ENCODE measurements around the gene DISP3.

The DISP3 gene

DNA sequence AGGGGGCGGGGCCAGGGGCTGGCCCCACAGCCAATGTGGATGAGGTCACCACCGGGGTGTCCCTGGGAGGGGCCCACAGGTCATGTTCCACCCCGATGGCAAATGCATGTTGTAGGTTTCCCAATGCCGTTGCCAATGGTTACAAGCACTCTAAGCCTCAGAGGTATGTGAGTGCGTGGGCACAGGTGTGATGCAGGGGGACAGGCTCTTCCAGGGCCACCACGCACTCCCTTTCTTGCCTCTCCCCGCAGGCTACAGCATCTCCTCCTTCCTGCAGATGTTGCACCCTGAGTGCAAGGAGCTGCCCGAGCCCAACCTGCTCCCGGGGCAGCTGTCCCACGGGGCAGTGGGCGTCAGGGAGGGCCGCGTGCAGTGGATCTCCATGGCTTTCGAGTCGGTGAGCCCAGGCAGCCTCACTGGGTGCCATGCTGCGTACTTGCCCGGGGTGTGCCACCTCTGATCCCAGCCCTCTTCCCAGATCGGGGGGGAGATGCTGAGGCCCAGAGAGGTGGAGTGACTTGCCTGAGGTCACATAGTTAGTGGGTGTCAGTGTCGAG lies 52.4 kb downstream of the DISP3 start:
- peak; percentile 52 for DNase-seq

DNA sequence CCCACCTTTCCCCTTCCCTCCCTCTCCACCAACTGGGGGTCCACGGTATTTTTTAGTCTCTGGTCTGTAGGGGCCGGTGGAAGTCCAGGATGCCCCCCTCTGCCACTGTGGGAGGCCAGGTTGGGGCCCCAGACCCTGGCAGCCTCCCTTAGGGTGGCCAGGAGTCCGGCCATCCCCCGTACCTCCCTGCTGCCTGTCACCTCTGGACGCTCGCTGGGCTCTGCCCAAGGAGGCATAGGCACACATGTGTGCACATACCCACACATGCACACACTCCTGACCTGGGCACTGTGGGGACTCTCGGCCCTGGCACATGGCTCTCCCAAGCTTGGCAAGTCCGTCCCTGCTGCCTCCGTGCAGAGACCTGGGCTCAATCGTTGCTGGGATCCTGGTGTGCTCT lies 53.0 kb downstream of the DISP3 start:
- no peak for DNase-seq

DNA sequence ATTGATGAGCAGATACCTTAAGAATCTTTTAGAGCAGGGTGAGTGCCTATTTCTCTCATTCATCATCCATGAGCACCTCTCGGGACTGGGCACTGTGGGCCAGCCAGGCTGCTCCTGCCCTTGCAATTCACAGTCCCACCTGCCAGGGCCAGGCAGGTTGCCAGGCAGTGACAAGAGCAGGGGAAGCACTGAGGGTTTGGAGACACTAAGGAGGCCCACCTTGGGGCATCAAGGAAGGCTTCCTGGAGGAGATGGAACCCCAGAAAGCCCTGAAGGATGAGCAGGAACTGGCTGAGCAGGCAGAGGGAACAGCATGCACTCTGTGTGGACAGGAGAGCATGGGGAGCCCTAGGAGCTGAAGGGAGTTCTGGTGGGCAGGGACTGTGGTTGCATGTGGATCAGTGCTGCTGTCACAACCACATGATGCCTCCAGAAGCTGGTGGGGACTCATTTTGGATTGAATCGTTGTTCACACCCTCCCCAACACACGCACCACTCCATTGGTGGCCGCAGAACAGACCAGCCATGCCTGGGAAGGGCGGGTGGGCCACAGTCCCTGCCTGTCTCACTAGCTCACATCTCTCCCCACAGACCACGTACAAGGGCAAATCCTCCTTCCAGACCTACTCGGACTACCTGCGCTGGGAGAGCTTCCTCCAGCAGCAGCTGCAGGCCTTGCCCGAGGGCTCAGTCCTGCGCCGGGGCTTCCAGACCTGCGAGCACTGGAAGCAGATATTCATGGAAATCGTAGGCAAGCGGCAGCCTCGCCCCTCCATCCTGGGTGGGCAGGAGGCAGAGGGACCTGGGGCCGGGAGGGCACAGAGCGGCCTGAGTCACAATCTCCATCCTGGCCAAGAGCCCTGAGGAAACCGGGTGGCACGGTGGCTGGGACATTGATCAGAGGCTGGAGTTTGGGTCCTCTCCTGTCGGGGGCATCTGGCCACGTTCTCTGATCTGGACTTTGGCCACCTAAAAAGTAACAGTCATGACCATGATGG lies 55.1 kb downstream of the DISP3 start:
- no peak for DNase-seq

DNA sequence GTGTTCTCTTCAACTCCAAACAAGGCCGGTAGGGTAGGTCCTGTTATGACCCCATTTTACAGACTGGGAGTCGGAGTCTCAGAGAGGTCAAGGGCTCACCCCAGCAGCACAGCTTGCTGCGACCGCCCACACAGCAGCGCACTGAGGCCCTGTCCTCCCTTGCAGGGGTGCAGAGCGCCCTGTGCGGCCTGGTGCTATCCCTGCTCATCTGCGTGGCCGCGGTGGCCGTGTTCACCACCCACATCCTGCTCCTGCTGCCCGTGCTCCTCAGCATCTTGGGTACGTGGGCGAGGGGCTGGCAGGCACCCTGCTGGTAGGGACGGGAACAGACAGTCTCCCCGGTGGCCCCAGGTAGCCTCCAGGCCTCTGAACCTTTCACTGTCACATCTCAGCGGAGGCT lies 55.9 kb downstream of the DISP3 start:
- DNase-seq, result no peak

DNA sequence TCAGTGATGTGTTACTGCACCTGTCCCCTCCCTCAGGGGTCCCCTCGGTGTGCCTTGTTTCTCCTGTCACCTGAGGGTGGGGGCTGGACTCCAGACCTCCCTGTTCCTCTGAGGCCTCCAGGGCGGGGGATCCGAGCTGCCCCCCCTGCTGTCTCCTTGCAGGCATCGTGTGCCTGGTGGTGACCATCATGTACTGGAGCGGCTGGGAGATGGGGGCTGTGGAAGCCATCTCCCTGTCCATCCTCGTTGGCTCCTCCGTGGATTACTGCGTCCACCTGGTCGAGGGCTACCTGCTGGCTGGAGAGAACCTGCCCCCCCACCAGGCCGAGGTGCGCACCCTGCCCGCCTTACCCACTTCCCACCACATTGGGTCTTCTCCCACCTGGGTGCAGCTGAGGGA lies 56.4 kb downstream of the DISP3 start:
- no peak for DNase-seq

DNA sequence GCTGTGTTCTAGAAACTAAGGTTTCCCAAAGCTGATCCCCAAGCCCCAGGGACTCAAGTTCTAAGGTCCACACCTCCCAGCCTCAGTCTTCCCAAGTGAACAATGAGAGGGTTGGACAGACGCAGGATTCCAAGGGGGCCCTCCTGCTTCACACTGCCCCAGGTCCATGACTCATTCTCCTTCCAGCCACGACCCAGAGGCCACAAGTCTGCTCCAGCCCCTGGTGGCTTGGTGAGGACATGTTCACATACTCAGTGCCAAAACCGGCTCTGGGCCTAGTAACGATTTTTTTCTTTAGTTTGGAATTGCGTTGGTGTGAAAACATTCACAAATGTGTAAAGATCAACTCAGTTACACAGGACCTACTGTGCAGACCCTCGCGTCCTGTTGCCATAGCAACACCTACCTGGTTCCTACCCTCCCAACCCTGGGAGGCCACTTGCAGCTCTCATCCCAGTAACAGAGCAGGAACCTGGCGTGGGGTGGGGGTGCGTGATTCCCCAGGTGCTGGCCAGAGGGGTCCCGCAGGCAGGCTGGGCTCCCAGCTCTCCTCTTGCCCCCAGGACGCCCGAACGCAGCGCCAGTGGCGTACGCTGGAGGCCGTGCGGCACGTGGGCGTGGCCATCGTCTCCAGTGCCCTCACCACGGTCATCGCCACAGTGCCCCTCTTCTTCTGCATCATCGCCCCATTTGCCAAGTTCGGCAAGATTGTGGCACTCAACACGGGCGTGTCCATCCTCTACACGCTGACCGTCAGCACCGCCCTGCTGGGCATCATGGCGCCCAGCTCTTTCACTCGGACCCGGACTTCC lies 57.0 kb downstream of the DISP3 start:
- DNase-seq, result no peak

DNA sequence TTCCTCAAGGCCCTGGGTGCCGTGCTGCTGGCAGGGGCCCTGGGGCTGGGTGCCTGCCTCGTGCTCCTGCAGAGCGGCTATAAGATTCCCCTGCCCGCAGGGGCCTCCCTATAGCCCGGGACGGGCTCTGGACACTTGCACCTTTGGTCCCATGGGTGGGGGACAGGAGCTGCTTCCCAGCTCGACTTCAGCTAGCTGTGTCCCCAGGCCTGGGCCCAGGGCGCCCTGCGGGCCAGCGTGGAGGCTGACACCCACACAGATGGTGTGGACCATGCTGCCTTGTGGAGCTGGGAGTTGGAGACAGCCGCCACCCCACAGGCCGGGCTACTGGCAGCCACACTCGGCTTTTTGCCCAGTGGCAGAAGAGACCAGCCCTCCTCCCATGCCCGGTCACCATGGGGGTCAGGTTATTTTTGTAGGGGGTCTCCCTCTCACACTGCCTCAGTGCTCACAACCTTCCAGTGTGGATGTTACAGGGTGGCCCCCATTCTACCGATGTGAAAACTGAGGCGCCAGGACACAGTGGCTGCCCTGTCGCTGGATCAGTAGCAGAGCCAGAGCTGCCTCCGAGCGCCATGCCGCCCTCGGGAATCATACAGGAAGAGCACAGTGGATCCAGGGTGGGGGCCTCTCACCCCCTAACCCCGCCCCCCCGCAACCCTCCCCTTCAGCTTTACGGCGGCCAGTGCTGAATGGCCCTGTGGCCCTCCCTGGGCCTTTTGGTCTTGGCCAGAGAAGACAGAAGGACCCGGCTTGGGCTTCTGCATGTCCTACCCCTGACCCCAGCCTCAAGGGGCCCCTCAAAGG lies 57.8 kb downstream of the DISP3 start:
- no peak for DNase-seq

DNA sequence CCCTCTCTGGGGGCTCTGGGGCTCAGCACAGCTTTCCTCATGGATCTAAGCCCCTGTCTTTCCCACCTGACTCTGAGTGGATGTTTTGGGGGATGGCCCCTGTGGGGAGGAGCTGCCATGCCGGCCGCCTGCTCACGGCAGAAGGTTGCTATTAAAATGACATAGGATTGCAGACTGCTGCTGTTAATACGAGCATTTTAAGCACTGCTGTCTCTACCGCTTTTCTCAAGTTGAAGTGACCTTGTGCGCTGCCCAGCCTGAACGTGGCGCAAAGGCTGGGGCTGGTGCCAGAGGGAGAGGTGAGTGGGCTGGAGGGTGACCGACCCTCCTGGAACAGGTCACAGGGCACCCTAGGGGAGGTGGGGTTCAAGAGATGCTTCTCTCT lies 58.4 kb downstream of the DISP3 start:
- no peak for DNase-seq

DNA sequence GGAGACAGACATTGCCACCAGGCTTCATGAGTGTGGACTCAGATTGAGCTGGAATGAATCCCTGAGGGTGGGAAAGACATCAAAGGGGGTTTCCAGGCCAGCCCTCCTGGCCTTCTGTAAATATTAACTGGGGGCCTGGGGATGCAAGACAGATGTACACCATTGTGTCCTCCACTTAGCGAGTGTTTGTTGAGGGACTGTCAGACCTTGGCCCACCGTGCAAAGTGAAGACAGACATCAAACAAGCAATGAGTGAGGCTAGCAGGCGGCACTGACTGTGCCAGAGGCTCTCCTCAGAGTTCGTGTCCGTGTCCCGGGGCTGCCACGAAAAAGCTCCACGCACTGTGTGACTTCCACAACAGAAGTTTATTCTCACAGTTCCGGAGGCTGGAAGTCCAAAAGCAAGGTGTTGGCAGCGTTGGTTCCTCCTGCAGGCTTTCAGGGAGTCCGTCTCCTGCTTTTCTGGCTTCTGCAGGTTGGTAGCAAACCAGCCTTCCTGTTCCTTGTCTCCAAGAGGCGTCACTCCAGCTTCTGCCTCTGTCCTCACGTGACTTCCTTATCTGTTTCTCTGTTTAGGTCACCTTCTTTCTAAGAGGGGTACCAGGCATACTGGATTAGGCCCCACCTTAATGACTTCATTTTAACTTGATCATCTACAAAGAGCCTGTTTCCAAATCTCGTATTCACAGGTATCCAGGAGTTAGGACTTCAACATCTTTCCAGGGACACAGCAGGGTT lies 59.1 kb downstream of the DISP3 start:
- no peak for DNase-seq

DNA sequence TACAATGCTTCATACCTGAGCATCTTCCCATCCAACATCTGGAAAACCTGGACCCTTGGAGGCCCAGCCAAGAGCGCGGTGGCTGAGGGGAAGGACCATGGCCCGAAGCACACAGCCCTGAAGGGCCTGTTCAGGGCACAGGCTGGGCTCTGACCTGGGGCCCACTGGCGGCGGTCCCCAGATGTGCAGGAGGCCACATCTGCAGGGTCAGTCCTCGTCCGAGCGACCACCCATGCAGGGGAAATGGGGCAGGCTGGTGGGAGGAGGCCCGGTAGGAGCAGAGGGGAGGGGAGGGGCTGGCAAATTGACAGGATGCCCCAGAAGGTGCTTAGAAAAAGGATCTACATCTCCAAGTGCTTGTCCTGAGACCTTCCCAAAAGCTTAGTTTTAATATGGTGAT lies 59.9 kb downstream of the DISP3 start:
- DNase-seq, result no peak

DNA sequence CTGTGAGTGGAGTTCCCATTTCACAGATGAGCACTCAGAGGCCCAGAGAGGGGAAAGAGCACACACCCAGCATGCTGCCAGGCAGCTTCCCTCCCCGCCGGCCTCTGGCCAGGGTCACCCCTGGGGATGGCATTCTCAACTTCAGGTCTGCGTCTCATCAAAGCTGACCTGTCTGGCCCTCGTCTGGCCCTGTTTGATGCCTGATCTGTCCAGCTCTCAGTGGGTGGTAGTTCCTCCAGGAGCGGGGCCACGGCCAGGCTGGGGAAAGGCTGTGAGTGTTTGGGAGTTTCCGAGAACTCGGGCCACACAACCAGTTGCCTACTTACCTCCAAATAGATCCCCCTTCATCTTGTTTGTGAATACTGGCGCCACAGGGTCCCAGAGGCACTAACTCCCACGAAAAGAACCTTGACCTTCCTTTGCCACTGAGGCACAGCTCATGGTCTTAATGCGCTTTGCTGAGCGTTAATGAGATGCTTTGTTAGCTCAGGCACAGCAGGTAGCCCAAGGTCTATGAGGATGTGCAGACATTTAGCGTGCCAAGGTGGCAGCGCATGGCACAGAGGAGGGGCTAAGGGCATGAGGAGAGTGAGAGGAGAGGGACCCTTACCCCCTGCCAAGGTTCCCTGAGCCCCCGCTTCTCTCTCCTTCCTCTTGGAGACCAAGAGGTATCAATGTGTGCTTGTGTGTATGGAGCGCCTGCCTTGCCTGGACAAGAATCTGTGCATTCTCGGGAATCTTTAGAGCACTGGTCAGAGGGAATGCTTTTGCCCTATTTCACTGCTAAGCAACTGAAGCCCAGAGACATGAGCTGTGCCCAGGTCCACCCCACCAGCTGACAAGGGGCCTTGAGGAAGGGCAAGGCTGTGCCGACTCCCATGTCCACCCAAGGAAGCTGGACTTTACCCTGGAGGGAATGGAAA lies 61.2 kb downstream of the DISP3 start:
- DNase-seq, result no peak

DNA sequence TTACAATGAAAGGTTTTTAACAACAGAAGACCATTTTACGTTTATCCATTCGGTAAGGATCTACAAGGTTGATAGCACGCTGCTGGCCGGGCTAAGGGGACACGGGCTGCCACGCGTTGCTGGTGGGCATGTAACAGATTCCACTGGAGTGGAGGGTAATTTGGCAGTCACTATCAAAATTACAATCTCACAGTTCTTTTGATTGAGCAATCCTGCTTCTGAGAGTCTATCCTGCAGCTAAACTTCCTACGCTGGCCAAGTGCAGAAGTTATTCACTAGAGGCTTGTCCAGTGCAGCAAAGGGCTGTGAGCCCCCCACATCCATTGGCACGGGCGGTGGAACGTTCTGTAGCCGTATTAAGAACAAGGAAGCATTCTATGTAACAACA lies 61.8 kb downstream of the DISP3 start:
- no peak for DNase-seq

DNA sequence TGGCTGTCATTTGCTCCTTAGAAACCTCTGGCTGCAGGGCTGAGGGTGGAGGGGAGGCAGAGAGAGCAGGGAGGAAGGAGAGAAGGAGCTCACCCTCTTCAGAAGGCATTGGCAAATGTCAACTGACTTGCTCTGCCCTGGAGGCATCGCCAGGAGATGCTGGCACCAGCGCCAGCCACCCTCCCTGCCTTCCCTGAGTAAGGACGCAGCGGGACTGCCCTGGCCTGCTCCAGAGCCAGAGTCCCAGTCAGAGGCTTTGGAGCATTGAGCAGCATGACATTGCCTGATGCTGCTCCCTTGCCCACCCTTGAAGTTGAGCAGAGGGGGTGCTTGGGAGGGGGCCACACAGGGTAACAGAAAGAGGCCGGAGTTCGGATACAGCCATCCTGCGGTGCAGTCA lies 62.3 kb downstream of the DISP3 start:
- DNase-seq, result no peak

DNA sequence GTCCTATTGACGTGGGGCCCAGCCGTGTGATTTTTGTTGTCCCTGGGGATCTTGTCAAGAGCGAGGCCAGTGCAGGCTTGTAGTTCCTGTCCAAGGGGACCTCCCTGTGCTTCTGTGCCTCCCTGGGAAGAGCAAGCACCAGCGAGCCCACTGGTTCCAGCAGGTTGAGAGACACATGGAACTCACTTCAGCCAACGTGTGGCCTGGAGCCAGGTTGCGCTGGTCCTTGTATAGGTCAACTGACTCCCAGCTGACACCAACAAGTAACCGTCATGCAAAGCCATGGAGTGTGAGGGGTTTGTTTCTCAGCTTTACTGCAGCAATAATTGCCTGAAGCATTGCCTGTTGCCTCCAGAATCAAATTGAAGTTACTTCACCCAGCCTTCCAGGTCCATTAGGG lies 63.0 kb downstream of the DISP3 start:
- DNase-seq, result no peak

DNA sequence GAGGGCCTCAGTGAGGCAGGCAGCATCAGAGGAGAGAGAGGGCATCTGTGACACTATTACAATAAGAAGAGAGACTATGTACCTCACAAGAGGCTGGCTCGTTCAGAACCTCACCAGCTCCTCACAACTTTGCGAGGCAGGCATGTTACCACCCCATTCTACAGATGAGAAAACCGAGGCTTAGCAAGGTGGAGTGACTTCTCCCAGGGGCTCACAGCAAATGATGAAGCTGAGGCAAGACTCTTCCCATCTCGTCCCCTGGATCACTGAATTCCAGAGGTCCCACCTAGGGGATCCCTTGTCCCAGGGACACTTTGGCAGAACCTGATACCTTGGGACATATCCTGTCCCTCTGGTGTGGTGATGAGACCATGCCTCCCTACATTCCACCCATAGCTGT lies 64.4 kb downstream of the DISP3 start:
- no peak for DNase-seq

DNA sequence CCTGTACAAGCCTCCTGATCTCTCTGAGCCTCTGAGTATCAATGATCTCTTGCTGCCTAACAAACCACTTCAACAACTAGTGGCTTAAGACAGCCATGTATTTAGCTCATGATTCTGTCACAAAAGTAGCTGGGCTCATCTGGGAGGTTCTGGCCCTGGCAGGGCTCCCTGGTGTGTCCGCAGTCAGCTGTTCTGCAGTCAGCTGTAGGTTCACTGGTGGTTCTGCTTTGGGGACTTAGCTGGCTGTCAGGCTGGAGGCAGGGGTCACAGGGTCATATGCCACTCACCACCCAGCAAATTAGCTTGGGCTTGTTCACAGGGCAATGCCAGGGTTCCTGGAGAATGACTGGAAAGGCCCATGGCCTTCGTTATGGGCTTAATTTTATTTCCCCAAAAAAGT lies 64.8 kb downstream of the DISP3 start:
- no peak for DNase-seq

DNA sequence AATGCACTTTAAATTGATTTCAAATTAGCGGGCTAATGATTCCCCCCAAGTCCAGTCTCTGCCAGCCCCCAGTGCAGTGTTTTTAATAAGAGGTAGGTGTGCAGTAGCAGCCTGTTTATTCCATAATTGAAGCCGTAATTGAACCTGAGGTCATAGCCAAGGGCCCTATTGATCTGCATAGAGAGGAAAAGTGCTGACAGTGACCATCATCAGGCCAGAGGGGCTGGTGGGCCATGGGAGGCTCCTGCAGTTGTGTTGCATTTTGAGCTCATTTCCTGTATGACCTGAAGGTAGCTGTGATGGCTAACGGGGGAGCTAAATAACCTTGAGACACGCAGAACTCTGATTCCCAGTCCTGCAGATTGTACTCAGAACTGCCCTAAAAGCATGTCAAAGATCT lies 67.5 kb downstream of the DISP3 start:
- no peak for DNase-seq

DNA sequence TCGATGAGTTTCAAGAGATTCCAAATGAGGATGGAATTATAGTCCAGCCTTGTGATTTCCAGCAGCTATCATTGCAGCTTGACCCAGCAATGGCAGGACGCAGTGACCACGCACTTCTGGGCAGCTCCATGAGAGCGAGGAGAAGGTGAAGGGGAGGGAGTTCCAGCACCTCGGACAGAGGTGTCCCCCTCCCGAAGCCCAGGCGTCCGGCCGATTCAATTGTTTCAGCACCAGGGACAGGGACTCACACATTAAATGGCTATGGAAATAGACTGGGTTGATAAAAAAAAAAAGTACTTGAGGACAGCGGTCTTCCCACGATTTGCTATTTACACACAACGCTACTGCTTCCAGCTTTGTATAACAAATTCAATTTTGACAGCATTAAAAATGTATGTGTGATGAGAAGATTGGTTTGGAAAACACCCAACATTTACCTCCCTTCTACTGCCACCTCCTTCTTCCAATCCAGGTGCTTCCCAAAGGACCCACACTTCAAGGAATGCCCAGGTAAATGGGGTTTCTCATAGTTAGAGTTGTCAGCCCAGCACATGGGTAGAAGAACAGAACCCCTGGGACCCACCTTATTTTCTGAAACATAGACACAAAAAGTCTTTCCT lies 71.8 kb downstream of the DISP3 start:
- DNase-seq, result peak; percentile 95

DNA sequence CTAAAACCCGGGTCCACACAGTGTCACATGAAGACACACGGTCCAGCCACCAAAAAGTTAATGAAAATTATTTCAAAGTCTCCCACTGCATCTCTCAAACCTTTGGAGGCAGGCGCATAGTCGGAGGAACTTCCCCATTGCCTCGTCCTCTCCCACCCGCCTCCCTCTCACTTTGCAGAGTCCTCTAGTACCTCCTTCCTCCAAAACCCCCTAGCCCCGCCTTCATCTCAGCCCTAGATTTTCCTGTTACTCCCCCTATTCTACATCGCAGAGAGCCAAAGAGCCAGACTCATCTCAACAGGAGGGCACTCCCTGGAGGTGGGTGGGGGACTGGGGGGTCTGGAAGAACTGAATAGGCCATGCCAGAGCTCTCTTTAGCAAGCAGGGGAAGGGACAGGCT lies 79.3 kb downstream of the DISP3 start:
- DNase-seq, result no peak

DNA sequence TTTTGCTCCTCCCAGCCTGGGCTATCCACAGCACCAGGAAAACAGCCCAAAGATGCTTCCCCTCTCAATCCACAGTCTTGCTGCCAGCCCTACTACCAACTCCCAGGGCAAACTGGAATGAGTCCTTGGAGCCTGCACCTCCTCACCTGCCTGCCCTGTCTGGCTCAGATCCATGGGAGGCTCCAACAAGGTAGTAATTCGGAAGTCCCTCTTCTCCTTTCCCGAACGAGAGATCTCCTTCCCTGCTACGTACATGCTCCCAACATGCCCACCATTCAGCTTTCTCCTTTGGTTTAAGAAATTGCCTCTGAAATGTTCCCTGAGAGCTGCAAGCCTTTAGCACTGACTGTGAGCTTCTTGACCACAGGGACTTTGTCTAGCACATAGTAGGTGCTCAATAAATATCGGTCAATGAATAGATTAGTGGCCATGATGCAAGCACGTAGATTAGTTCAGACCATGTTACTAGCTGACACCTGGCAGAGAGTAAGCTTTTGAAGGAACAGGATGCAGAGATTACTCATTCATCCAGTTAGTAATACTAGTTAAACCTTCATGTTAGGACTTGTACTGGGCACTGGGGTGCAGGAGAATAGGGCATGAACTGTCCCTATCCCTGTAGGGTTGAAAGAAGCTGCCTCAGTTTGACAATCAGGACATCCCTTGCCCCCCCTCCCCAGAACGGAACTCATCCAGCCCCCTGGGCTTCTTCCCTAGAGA lies 80.1 kb downstream of the DISP3 start:
- no peak for DNase-seq
